ENCODE measurements around the gene NMNAT2.

Gene NMNAT2

DNA sequence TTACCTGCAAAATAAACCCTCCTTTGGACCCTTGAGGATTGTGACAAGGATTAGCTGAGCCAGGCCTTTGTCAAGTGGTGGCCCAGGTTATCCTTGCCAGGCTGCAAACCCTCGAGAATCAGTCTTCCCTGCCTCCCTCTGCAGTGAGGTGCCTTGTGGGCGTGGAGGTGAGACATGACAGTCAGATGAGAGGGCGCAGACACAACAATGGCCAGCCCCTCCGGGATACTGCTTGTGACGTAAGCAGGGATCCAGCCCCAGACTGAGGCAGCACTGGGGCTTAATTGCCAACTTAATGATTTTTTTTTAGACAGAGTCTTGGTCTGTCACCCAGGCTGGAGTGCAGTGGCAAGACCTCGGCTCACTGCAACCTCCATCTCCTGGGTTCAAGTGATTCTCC, 127.6 kb downstream of the NMNAT2 start:
- no peaks in the 10 kb centered on the region for H4K20me1 ChIP-seq (ENCODE audit: insufficient read depth)
- H3K27me3 ChIP-seq (ENCODE audit: insufficient read depth, low read depth): no peaks in the 10 kb centered on the region
- H2AFZ ChIP-seq (ENCODE audit: low read depth): no peak overlapping the region
- H3K4me2 ChIP-seq: no peak overlapping the region
- H3K36me3 ChIP-seq (ENCODE audit: insufficient read depth): no peaks in the 10 kb centered on the region
- no peak overlapping the region for H3K27ac ChIP-seq
- H3K4me1 ChIP-seq (ENCODE audit: low read depth, poor library complexity, severe bottlenecking): no peaks in the 10 kb centered on the region
- no peak overlapping the region for H3K9ac ChIP-seq
- H3K4me3 ChIP-seq (IDR thresholded peaks at IDR 0.05; ENCODE audit: insufficient read depth, low read depth, low read length): no peak overlapping the region
- TF ChIP-seq, protein P1, sequence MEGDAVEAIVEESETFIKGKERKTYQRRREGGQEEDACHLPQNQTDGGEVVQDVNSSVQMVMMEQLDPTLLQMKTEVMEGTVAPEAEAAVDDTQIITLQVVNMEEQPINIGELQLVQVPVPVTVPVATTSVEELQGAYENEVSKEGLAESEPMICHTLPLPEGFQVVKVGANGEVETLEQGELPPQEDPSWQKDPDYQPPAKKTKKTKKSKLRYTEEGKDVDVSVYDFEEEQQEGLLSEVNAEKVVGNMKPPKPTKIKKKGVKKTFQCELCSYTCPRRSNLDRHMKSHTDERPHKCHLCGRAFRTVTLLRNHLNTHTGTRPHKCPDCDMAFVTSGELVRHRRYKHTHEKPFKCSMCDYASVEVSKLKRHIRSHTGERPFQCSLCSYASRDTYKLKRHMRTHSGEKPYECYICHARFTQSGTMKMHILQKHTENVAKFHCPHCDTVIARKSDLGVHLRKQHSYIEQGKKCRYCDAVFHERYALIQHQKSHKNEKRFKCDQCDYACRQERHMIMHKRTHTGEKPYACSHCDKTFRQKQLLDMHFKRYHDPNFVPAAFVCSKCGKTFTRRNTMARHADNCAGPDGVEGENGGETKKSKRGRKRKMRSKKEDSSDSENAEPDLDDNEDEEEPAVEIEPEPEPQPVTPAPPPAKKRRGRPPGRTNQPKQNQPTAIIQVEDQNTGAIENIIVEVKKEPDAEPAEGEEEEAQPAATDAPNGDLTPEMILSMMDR (conservative IDR thresholded peaks at IDR 0.05; ENCODE audit: low read depth, low read length): no peak
- no peaks in the 10 kb centered on the region for H3K79me2 ChIP-seq (ENCODE audit: insufficient read depth, low read depth)

DNA sequence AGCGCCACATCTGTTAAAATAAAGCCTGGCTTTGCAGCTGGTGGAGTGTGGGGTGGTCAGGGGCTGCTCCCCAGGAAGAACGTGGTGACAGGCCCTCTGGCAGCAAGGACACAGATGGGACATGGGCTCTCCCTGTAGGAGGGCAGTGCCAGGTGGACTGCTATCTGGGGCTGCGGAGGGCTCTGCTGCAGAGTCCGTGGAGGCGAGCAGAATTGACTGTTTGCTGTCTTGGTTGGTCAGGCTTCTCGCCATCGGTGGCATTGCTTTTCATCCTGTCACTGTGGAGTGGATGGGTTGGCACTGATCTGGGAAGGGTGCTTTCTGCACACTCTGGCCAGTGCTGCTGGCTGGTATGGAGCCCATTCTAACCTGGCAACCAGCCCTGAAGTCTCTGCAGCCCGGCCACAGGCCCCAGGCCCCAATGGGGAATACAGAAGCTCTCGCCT, 129.1 kb downstream of the NMNAT2 start:
- Histone ChIP-seq H3K27me3 (ENCODE audit: insufficient read depth, low read depth) (no peaks in the 10 kb centered on the region), H3K79me2 (ENCODE audit: insufficient read depth, low read depth) (no peaks in the 10 kb centered on the region), H3K4me2 (no peak overlapping the region), H4K20me1 (ENCODE audit: insufficient read depth) (no peaks in the 10 kb centered on the region), H3K9ac (no peak overlapping the region), H3K27ac (no peak overlapping the region), H3K4me1 (ENCODE audit: low read depth, poor library complexity, severe bottlenecking) (no peaks in the 10 kb centered on the region), H2AFZ (ENCODE audit: low read depth) (no peak overlapping the region), H3K4me3 (IDR thresholded peaks at IDR 0.05; ENCODE audit: insufficient read depth, low read depth, low read length) (no peak overlapping the region), H3K36me3 (ENCODE audit: insufficient read depth) (no peaks in the 10 kb centered on the region)
- TF ChIP-seq, protein P1 (conservative IDR thresholded peaks at IDR 0.05; ENCODE audit: low read depth, low read length): no peak

DNA sequence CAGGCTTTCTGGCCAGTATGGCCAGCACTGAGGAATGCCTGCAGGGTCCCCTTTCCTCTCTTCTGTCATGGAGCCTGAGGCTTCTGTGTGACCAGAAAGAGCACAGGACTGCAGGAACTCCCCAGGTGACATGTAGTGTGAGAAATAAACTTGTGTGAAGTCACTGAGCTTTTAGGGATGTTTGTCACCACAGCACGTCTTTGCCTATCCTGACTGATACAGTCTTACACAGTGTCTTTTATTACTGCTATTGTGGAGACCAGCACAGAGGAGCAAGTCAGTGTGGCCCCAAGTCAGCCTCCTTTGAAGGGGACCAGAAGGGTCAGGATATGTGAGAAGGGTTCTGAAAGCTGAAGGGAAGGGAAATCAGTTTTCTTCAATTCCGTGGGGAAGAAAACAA, 129.6 kb downstream of the NMNAT2 start:
- no peak overlapping the region for H3K9ac ChIP-seq
- no peaks in the 10 kb centered on the region for H4K20me1 ChIP-seq (ENCODE audit: insufficient read depth)
- H3K36me3 ChIP-seq (ENCODE audit: insufficient read depth): no peaks in the 10 kb centered on the region
- TF ChIP-seq, protein P1 (conservative IDR thresholded peaks at IDR 0.05; ENCODE audit: low read depth, low read length): no peak
- no peaks in the 10 kb centered on the region for H3K79me2 ChIP-seq (ENCODE audit: insufficient read depth, low read depth)
- no peaks in the 10 kb centered on the region for H3K4me1 ChIP-seq (ENCODE audit: low read depth, poor library complexity, severe bottlenecking)
- H3K4me3 ChIP-seq (IDR thresholded peaks at IDR 0.05; ENCODE audit: insufficient read depth, low read depth, low read length): no peak overlapping the region
- no peak overlapping the region for H3K27ac ChIP-seq
- H2AFZ ChIP-seq (ENCODE audit: low read depth): no peak overlapping the region
- H3K27me3 ChIP-seq (ENCODE audit: insufficient read depth, low read depth): no peaks in the 10 kb centered on the region
- no peak overlapping the region for H3K4me2 ChIP-seq

DNA sequence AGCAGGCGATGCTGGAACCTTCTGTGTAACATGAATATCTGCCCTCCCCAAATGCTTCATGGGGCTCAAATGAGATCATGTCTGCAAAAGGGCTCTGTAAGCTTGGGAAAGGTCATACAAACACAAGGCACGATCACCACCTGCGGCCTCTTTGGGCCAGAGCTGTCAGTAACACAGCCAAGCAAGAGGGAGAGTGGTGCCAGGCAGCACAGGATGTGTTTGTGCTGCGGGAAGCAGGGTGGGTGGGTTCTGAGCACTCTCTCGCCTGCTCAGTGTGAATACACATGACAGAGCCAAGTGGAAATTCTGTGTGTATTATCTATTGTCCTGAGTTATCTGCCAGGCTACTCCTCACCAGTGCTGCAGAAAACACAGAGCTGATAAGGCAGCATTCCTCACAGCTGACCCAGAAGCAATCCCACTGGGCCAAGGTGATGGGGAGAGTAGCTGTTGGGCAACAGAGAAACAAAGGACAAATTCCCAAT, 130.9 kb downstream of the NMNAT2 start:
- Histone ChIP-seq H3K27me3 (ENCODE audit: insufficient read depth, low read depth) (no peaks in the 10 kb centered on the region), H3K79me2 (ENCODE audit: insufficient read depth, low read depth) (no peaks in the 10 kb centered on the region), H4K20me1 (ENCODE audit: insufficient read depth) (no peaks in the 10 kb centered on the region), H3K4me3 (IDR thresholded peaks at IDR 0.05; ENCODE audit: insufficient read depth, low read depth, low read length) (no peak overlapping the region), H2AFZ (ENCODE audit: low read depth) (no peak overlapping the region), H3K4me2 (no peak overlapping the region), H3K27ac (no peak overlapping the region), H3K36me3 (ENCODE audit: insufficient read depth) (no peaks in the 10 kb centered on the region), H3K4me1 (ENCODE audit: low read depth, poor library complexity, severe bottlenecking) (no peaks in the 10 kb centered on the region), H3K9ac (no peak overlapping the region)
- TF ChIP-seq, protein P1 (conservative IDR thresholded peaks at IDR 0.05; ENCODE audit: low read depth, low read length): no peak

Measured in KMS-11 (cell line).